DOHH2 (cell line): Measurements from ENCODE around the gene MTRR.
A peak's percentile ranks its signal among the peaks of the same experiment; 100 is the strongest.

Experiments
- H3F3A ChIP-seq: fragments of 200-600 bp; sonication (generic), shearing (Covaris generic); 2 replicates; pipeline ENCODE4 v1.6.0; 2016; ENCODE audit warnings: antibody characterized with exemption, mild to moderate bottlenecking; ENCODE audit not compliant: control insufficient read depth, insufficient read depth
- H3K27ac ChIP-seq: fragments of 200-600 bp; sonication (generic); 2 replicates; pipeline ENCODE4 v1.5.1; 2014; ENCODE audit warnings: low read depth, mild to moderate bottlenecking, low read length, moderate library complexity
- H3K27me3 ChIP-seq: fragments of 200-600 bp; sonication (generic); 2 replicates; pipeline ENCODE4 v1.6.1; 2014; ENCODE audit warnings: mild to moderate bottlenecking, low read length, mixed read lengths; ENCODE audit not compliant: control insufficient read depth
- H3K36me3 ChIP-seq: fragments of 200-600 bp; sonication (generic); 2 replicates; pipeline ENCODE4 v1.6.1; 2014; ENCODE audit warnings: mild to moderate bottlenecking, low read length, moderate library complexity, mixed read lengths; ENCODE audit not compliant: control insufficient read depth
- H3K4me1 ChIP-seq: fragments of 200-600 bp; sonication (generic); 2 replicates; pipeline ENCODE4 v1.6.1; 2014; ENCODE audit warnings: mild to moderate bottlenecking, low read length, mixed read lengths; ENCODE audit not compliant: control insufficient read depth
- H3K4me2 ChIP-seq: fragments of 200-600 bp; sonication (generic); 2 replicates; pipeline ENCODE4 v1.6.0; 2014; ENCODE audit warnings: mild to moderate bottlenecking, low read length, moderate library complexity
- H3K4me3 ChIP-seq: fragments of 200-600 bp; sonication (generic); 2 replicates; pipeline ENCODE4 v1.5.1; 2014; ENCODE audit warnings: mild to moderate bottlenecking, low read length, mixed read lengths
- H3K79me2 ChIP-seq: fragments of 200-600 bp; sonication (generic); 2 replicates; pipeline ENCODE4 v1.6.1; 2014; ENCODE audit warnings: mild to moderate bottlenecking, low read length, mixed read lengths; ENCODE audit not compliant: control insufficient read depth
- H3K9me2 ChIP-seq: fragments of 200-600 bp; sonication (generic); replicated peaks from 2 replicates; pipeline ENCODE4 v1.6.1; 2014; ENCODE audit warnings: mild to moderate bottlenecking, low read length, mixed read lengths; ENCODE audit not compliant: control insufficient read depth
- H3K9me3 ChIP-seq: fragments of 200-600 bp; sonication (generic); 2 replicates; pipeline ENCODE4 v1.6.1; 2014; ENCODE audit warnings: antibody characterized with exemption, low read length, mixed read lengths; ENCODE audit not compliant: control insufficient read depth, insufficient read depth
- H4K20me1 ChIP-seq: fragments of 200-600 bp; sonication (generic); 2 replicates; pipeline ENCODE4 v1.6.0; 2014; ENCODE audit warnings: low read depth, mild to moderate bottlenecking, antibody characterized with exemption, low read length, moderate library complexity; ENCODE audit not compliant: control insufficient read depth, insufficient read depth
- CTCF ChIP-seq: fragments of 200-600 bp; sonication (generic); IDR thresholded peaks from one replicate; pipeline ENCODE4 v1.5.1; 2014; ENCODE audit warnings: antibody characterized with exemption, mild to moderate bottlenecking, low read depth, low read length; ENCODE audit not compliant: poor library complexity, severe bottlenecking
- EZH2phosphoT487 ChIP-seq: fragments of 200-600 bp; sonication (generic); IDR thresholded peaks from 2 replicates; pipeline ENCODE4 v1.6.1; 2017; ENCODE audit warnings: borderline replicate concordance, mild to moderate bottlenecking, antibody characterized with exemption, low read length, moderate library complexity, mixed read lengths

MTRR gene

GRCh38 chr5:7866196-7866595 lies 2.8 kb upstream of the MTRR start:
- Histone ChIP-seq H3K27me3 (no peaks in the 10 kb centered on the region), H4K20me1 (peaks cover 13% of the 10 kb centered on the region), H3K4me2 (peak overlapping the region; percentile 23), H3K36me3 (peaks cover 76% of the 10 kb centered on the region), H3K27ac (no peak overlapping the region), H3K4me1 (peaks cover 35% of the 10 kb centered on the region), H3K9me2 (no peaks in the 10 kb centered on the region), H3K79me2 (peaks cover 69% of the 10 kb centered on the region), H3K9me3 (no peaks in the 10 kb centered on the region), H3F3A (no peaks in the 10 kb centered on the region), H3K4me3 (0 out of 2 replicates have a peak overlapping the region, but pooled peaks have one; percentile 4)
- no peak for TF ChIP-seq EZH2phosphoT487

GRCh38 chr5:7867260-7867659 lies 1.7 kb upstream of the MTRR start:
- H3K9me2 ChIP-seq, result no peaks in the 10 kb centered on the region
- H3K9me3 ChIP-seq, result no peaks in the 10 kb centered on the region
- peaks cover 79% of the 10 kb centered on the region for H3K79me2 ChIP-seq
- no peaks in the 10 kb centered on the region for H3K27me3 ChIP-seq
- H4K20me1 ChIP-seq, result peaks cover 19% of the 10 kb centered on the region
- peaks cover 45% of the 10 kb centered on the region for H3K4me1 ChIP-seq
- H3K4me3 ChIP-seq, result peak overlapping the region; percentile 81
- TF ChIP-seq EZH2phosphoT487 (no peak), CTCF (no peak)
- peak overlapping the region; percentile 72 for H3K4me2 ChIP-seq
- no peaks in the 10 kb centered on the region for H3F3A ChIP-seq
- no peak overlapping the region for H3K27ac ChIP-seq
- H3K36me3 ChIP-seq, result peaks cover 78% of the 10 kb centered on the region

- Histone ChIP-seq H3K4me2 (peak overlapping the region; percentile 72), H3K4me1 (peaks cover 54% of the 10 kb centered on the region), H3F3A (no peaks in the 10 kb centered on the region), H3K79me2 (peaks cover 91% of the 10 kb centered on the region), H3K27me3 (no peaks in the 10 kb centered on the region), H3K27ac (no peak overlapping the region), H3K36me3 (peaks cover 78% of the 10 kb centered on the region), H3K9me3 (no peaks in the 10 kb centered on the region), H3K4me3 (peak overlapping the region; percentile 81), H4K20me1 (peaks cover 26% of the 10 kb centered on the region), H3K9me2 (no peaks in the 10 kb centered on the region)
- TF ChIP-seq EZH2phosphoT487 (no peak), CTCF (no peak)
These were observed 548 bp upstream of the MTRR start for GRCh38 chr5:7868427-7868772.

- H3F3A ChIP-seq, result no peaks in the 10 kb centered on the region
- H3K27me3 ChIP-seq, result no peaks in the 10 kb centered on the region
- H3K27ac ChIP-seq, result peak overlapping the region; percentile 28; the same call in 1 of the 2 replicates
- no peaks in the 10 kb centered on the region for H3K9me3 ChIP-seq
- no peaks in the 10 kb centered on the region for H3K9me2 ChIP-seq
- H4K20me1 ChIP-seq, result peaks cover 26% of the 10 kb centered on the region
- TF ChIP-seq EZH2phosphoT487 (no peak), CTCF (no peak)
- H3K36me3 ChIP-seq, result peaks cover 81% of the 10 kb centered on the region
- peak overlapping the region; percentile 72 for H3K4me2 ChIP-seq
- H3K4me3 ChIP-seq, result peak overlapping the region; percentile 81
- H3K79me2 ChIP-seq, result peaks cover 100% of the 10 kb centered on the region
- H3K4me1 ChIP-seq, result peaks cover 54% of the 10 kb centered on the region
These were observed 657 bp downstream of the MTRR start for GRCh38 chr5:7869474-7870136.
